ENCODE data around the gene MUC12.
"Not testable (repeated sequence)": the region's sequence is repeated elsewhere in the genome, so short reads cannot be mapped to it uniquely, and the experiment has no call there.

MUC12 gene

GRCh38 chr7:100969066-100969615 is at the start of gene MUC12:
Gene MUC12, plus strand, starts transcription at chr7:100969565. Its CDS starts 58 bp downstream, at chr7:100969623.
- DNase-seq (ENCODE audit: low spot score) = no peak

- not testable (repeated sequence) for DNase-seq (ENCODE audit: low spot score)
Observed at GRCh38 chr7:100919779-100920437, 49.5 kb upstream of the MUC12 start.

GRCh38 chr7:100921039-100921438 is 48.3 kb upstream of the MUC12 start:
- DNase-seq (ENCODE audit: low spot score) = no peak

- DNase-seq (ENCODE audit: low spot score) = not testable (repeated sequence)
Observed at GRCh38 chr7:100923616-100924015, 45.7 kb upstream of the MUC12 start.

GRCh38 chr7:100929808-100930174 is 39.6 kb upstream of the MUC12 start:
- DNase-seq (ENCODE audit: low spot score) = no peak

GRCh38 chr7:100933734-100934133 is 35.6 kb upstream of the MUC12 start:
- peak; percentile 58 for DNase-seq (ENCODE audit: low spot score)

- DNase-seq (ENCODE audit: low spot score) = not testable (repeated sequence)
Observed at GRCh38 chr7:100935381-100935780, 34.0 kb upstream of the MUC12 start.

GRCh38 chr7:100936167-100936566 is 33.2 kb upstream of the MUC12 start:
- DNase-seq (ENCODE audit: low spot score) = not testable (repeated sequence)

GRCh38 chr7:100942045-100942774 is 27.2 kb upstream of the MUC12 start:
- DNase-seq (ENCODE audit: low spot score) = no peak

GRCh38 chr7:100943693-100944092 is 25.7 kb upstream of the MUC12 start:
- no peak for DNase-seq (ENCODE audit: low spot score)

GRCh38 chr7:100944138-100944537 is 25.2 kb upstream of the MUC12 start:
- DNase-seq (ENCODE audit: low spot score) = no peak

- no peak for DNase-seq (ENCODE audit: low spot score)
Observed at GRCh38 chr7:100946111-100946510, 23.3 kb upstream of the MUC12 start.

GRCh38 chr7:100946766-100947365 is 22.5 kb upstream of the MUC12 start:
- no peak for DNase-seq (ENCODE audit: low spot score)

- DNase-seq (ENCODE audit: low spot score) = no peak
Observed at GRCh38 chr7:100947792-100948191, 21.6 kb upstream of the MUC12 start.

- no peak for DNase-seq (ENCODE audit: low spot score)
Observed at GRCh38 chr7:100949227-100949932, 20.0 kb upstream of the MUC12 start, which contains the start of gene MUC3A. Gene MUC3A, plus strand, starts transcription at chr7:100949534. Its CDS starts 91 bp downstream, at chr7:100949625.

- no peak for DNase-seq (ENCODE audit: low spot score)
Observed at GRCh38 chr7:100949933-100950443, 19.4 kb upstream of the MUC12 start.

- no peak for DNase-seq (ENCODE audit: low spot score)
Observed at GRCh38 chr7:100951172-100951571, 18.2 kb upstream of the MUC12 start.

GRCh38 chr7:100951888-100952560 is 17.3 kb upstream of the MUC12 start:
- no peak for DNase-seq (ENCODE audit: low spot score)

- DNase-seq (ENCODE audit: low spot score) = no peak
Observed at GRCh38 chr7:100952641-100953040, 16.7 kb upstream of the MUC12 start.

- DNase-seq (ENCODE audit: low spot score) = no peak
Observed at GRCh38 chr7:100957832-100958421, 11.4 kb upstream of the MUC12 start.

GRCh38 chr7:100959894-100960293 is 9.5 kb upstream of the MUC12 start:
- no peak for DNase-seq (ENCODE audit: low spot score)

Measured in NAMALWA (cell line).